Smooth muscle cell (in vitro differentiated cells): Measurements from ENCODE around the gene TMCC1. TPM values are rescaled to one million over a fixed set of nuclear protein-coding genes. Genes with fewer than 3 reads are reported as not detected.

Experiments used
- DNase-seq: peaks from one replicate; lab custom pipeline; 2025; ENCODE audit not compliant: unreplicated experiment; lab: John Stamatoyannopoulos, UW
- H2AFZ ChIP-seq: fragments of 200-600 bp; sonication (generic); 2 replicates; pipeline ENCODE4 v1.6.0; 2016; ENCODE audit warnings: antibody characterized with exemption, low read depth, mild to moderate bottlenecking
- H3F3A ChIP-seq: fragments of 200-600 bp; sonication (generic); 2 replicates; pipeline ENCODE4 v1.6.0; 2017; ENCODE audit warnings: antibody characterized with exemption, low read depth
- H3K27ac ChIP-seq: fragments of 200-600 bp; sonication (generic); 2 replicates; pipeline ENCODE4 v1.5.1; 2016; ENCODE audit warnings: low read depth, mild to moderate bottlenecking
- H3K27me3 ChIP-seq: fragments of 200-600 bp; sonication (generic); 2 replicates; pipeline ENCODE4 v1.6.1; 2016; ENCODE audit warnings: low read depth, mild to moderate bottlenecking
- H3K36me3 ChIP-seq: fragments of 200-600 bp; sonication (generic); 2 replicates; pipeline ENCODE4 v1.5.1; 2016; ENCODE audit warnings: low read depth
- H3K4me1 ChIP-seq: fragments of 200-600 bp; sonication (generic); 2 replicates; pipeline ENCODE4 v1.5.1; 2016; ENCODE audit warnings: low read depth
- H3K4me2 ChIP-seq: fragments of 200-600 bp; sonication (generic); 2 replicates; pipeline ENCODE4 v1.6.0; 2016; ENCODE audit warnings: mild to moderate bottlenecking
- H3K4me3 ChIP-seq: fragments of 200-600 bp; sonication (generic); 2 replicates; pipeline ENCODE4 v1.5.1; 2016; ENCODE audit warnings: mild to moderate bottlenecking
- H3K79me2 ChIP-seq: fragments of 200-600 bp; sonication (generic); 2 replicates; pipeline ENCODE4 v1.6.0; 2016; ENCODE audit warnings: low read depth, mild to moderate bottlenecking
- H3K9ac ChIP-seq: fragments of 200-600 bp; sonication (generic); 2 replicates; pipeline ENCODE4 v1.6.0; 2016; ENCODE audit warnings: low read depth
- H3K9me3 ChIP-seq: fragments of 200-600 bp; sonication (generic); replicated peaks from 2 replicates; pipeline ENCODE4 v1.5.1; 2016; ENCODE audit warnings: low read depth
- H4K20me1 ChIP-seq: fragments of 200-600 bp; sonication (generic); 2 replicates; pipeline ENCODE4 v1.6.0; 2016; ENCODE audit warnings: low read depth
- WGBS: methylation state at CpG from one replicate; pipeline ENCODE4 v1.1.7; 2016; ENCODE audit warnings: low lambda C conversion rate; 5-methylcytosine and 5-hydroxymethylcytosine counted together
- polyA plus RNA-seq: library from polyadenylated mRNA; unstranded; fragments of >200 nt; fragmentation: Nextera tagmentation; extraction: Ambion mirVana; gene quantifications from 2 replicates; pipeline ENCODE4 v1.2.1, GENCODE V29; 2016
- total RNA-seq: library from RNA; depleted of rRNA; stranded (reverse); fragments of >200 nt; gene quantifications from 2 replicates; pipeline ENCODE4 v1.2.3, GENCODE V29; 2014
- TF ChIP-seq, protein P1 (sequence below): fragments of 200-600 bp; sonication (generic); IDR thresholded peaks from 2 replicates; pipeline ENCODE4 v1.5.1; 2017; ENCODE audit warnings: borderline replicate concordance, mild to moderate bottlenecking, antibody characterized with exemption; ENCODE audit not compliant: insufficient read depth, poor library complexity, severe bottlenecking

The TMCC1 gene
- total and polyA plus RNA-seq, 2 experiments from 2014 or later, result 5.3 to 17.8 TPM

DNA sequence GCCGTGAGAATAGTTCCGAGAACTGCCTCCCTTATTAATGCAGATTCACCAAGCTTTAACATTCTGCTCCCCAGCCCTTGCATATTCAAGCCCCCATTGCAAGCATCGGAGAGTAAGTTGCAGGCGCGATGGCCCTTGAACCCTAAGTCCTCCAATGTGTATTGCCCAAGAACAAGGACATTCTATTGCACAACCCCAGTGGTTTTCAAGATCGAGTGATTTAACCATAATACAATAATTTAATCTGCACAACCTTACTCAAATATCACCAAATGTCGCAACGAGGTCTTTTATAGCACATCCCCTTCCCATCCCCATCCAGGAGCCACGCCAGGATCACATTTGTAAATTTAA is 265.4 kb downstream of the TMCC1 start:
- Histone ChIP-seq H3F3A (peaks cover 13% of the 10 kb centered on the region), H3K27ac (peak overlapping the region; percentile 83), H3K36me3 (no peaks in the 10 kb centered on the region), H3K9me3 (no peaks in the 10 kb centered on the region), H3K4me2 (peak overlapping the region; percentile 82), H3K79me2 (no peaks in the 10 kb centered on the region), H3K9ac (peak overlapping the region; percentile 50), H4K20me1 (no peaks in the 10 kb centered on the region), H2AFZ (peak overlapping the region; percentile 59), H3K4me3 (peak overlapping the region; percentile 59), H3K27me3 (no peaks in the 10 kb centered on the region), H3K4me1 (peaks cover 13% of the 10 kb centered on the region)
- DNase-seq, result no peak
- 27% methylated on average over 9 of the region's 9 CpGs for WGBS
- TF ChIP-seq, protein P1, sequence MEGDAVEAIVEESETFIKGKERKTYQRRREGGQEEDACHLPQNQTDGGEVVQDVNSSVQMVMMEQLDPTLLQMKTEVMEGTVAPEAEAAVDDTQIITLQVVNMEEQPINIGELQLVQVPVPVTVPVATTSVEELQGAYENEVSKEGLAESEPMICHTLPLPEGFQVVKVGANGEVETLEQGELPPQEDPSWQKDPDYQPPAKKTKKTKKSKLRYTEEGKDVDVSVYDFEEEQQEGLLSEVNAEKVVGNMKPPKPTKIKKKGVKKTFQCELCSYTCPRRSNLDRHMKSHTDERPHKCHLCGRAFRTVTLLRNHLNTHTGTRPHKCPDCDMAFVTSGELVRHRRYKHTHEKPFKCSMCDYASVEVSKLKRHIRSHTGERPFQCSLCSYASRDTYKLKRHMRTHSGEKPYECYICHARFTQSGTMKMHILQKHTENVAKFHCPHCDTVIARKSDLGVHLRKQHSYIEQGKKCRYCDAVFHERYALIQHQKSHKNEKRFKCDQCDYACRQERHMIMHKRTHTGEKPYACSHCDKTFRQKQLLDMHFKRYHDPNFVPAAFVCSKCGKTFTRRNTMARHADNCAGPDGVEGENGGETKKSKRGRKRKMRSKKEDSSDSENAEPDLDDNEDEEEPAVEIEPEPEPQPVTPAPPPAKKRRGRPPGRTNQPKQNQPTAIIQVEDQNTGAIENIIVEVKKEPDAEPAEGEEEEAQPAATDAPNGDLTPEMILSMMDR, result no peak

DNA sequence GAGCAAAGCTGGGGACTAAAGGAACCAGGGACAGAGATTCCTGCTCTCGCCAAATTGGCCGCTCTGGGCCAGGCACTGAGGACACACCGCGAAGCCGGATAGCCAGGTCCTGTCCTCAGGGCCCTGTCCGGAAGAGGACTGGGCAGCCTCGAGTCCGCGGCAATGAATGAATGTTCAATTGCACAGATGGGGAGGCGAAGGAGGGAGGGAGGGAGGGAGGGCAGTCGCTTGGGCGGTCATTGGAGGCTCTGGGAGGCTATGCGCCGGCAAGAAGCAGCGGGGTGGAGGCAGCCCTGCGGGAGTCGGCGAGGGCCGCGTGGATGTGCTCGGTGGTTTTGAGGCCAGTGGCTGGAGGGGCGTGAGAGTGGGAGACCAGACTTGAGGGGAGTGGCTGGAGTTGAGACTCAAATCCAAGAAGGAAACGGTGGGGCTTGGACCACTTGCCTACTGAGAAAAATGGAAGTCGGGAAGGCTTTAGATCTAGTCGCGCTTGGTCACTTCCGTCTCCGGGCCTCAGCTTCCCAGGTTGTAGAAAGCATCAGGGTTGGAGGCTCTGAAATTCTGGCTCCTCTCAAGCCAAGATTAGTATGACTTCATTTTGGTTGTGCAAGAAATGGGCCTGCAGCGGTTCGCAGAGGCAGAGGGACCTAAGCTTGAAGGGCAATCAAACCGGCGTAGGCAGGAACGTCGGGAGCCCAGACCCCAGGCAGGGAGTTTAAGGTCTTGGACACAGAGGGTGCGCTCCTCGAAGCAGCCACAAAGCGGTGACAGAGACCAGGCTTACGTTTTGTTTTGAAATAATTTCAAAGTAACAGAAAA is 266.0 kb downstream of the TMCC1 start:
- H3K36me3 ChIP-seq, result no peaks in the 10 kb centered on the region
- peak overlapping the region; percentile 83 for H3K27ac ChIP-seq
- TF ChIP-seq, protein P1, result peak; percentile 69
- H4K20me1 ChIP-seq, result no peaks in the 10 kb centered on the region
- 4% methylated on average over 37 of the region's 38 CpGs for WGBS
- peaks cover 13% of the 10 kb centered on the region for H3F3A ChIP-seq
- no peaks in the 10 kb centered on the region for H3K27me3 ChIP-seq
- H3K9ac ChIP-seq, result peak overlapping the region; percentile 70
- H3K4me1 ChIP-seq, result peaks cover 13% of the 10 kb centered on the region
- peak overlapping the region; percentile 78 for H2AFZ ChIP-seq
- H3K79me2 ChIP-seq, result no peaks in the 10 kb centered on the region
- peak overlapping the region; percentile 59 for H3K4me3 ChIP-seq
- no peaks in the 10 kb centered on the region for H3K9me3 ChIP-seq
- peak overlapping the region; percentile 82 for H3K4me2 ChIP-seq
- peak; percentile 67 for DNase-seq

DNA sequence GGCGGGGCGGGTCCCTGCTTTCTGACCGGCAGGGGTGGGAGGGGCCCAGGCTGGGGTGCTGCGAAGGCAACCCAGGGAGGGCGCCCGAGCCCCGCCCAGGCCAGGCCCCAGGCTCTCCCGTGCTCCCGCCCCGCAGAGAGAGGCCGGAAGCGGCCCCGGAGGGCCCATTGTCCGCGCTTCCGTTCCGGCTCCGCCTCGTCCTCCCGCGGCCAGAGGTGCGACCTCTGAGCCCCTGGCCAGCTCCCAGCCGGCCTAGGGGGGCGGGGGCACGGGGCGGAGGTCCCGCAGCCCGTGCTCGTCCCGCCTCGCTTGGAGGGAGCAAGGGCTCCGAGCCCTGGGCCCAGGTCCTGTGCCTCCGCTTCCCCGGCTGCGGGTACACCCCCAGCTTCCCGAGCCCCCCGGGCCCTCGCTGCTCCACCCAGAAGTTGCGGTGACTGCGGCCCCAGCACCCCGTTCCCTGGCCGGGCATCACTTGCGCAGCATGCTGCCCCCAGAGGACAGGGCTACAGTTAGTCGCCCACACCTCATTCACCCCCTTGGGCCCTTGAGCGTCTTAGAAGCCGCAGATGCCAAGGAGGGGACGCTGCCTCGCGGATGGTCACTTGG is 266.7 kb downstream of the TMCC1 start:
- H3K9me3 ChIP-seq, result no peaks in the 10 kb centered on the region
- no peaks in the 10 kb centered on the region for H3K36me3 ChIP-seq
- H2AFZ ChIP-seq, result peak overlapping the region; percentile 78
- peak overlapping the region; percentile 83 for H3K27ac ChIP-seq
- peaks cover 13% of the 10 kb centered on the region for H3F3A ChIP-seq
- no peaks in the 10 kb centered on the region for H4K20me1 ChIP-seq
- H3K4me3 ChIP-seq, result peak overlapping the region; percentile 59
- peak overlapping the region; percentile 70 for H3K9ac ChIP-seq
- under 1% methylated on average over 20 of the region's 49 CpGs for WGBS
- TF ChIP-seq, protein P1, result no peak
- no peaks in the 10 kb centered on the region for H3K27me3 ChIP-seq
- H3K4me2 ChIP-seq, result peak overlapping the region; percentile 82
- peaks cover 13% of the 10 kb centered on the region for H3K4me1 ChIP-seq
- DNase-seq, result peak; percentile 54
- no peaks in the 10 kb centered on the region for H3K79me2 ChIP-seq
